ENCODE results near the gene MEI1.
"Not testable (repeated sequence)": the region's sequence is repeated elsewhere in the genome, so short reads cannot be mapped to it uniquely, and the experiment has no call there.

MEI1 gene

GRCh38 chr22:41733241-41733640 lies 33.9 kb downstream of the MEI1 start:
- not testable (repeated sequence) for DNase-seq, H3K27ac Mint-ChIP-seq, H3K9me3 Mint-ChIP-seq, H3K4me3 Mint-ChIP-seq, H3K4me1 Mint-ChIP-seq, H3K36me3 Mint-ChIP-seq
- CTCF ChIA-PET, result interaction anchor here (1.4 kb wide), 1 partner anchor 14 kb away, joined by 4 read pairs; no protein-coding TSS in a partner anchor
- H3K27me3 Mint-ChIP-seq, result peaks cover 23% of the 10 kb centered on the region

- H3K27ac Mint-ChIP-seq, result no peak overlapping the region
- no peak overlapping the region for H3K4me3 Mint-ChIP-seq
- peaks cover 2% of the 10 kb centered on the region for H3K4me1 Mint-ChIP-seq
- DNase-seq, result no peak
- peaks cover 28% of the 10 kb centered on the region for H3K27me3 Mint-ChIP-seq
- no peaks in the 10 kb centered on the region for H3K9me3 Mint-ChIP-seq
- CTCF ChIA-PET, result interaction anchor here (0.6 kb wide), 1 partner anchor 364 kb away, joined by 3 read pairs; no protein-coding TSS in a partner anchor
- no peaks in the 10 kb centered on the region for H3K36me3 Mint-ChIP-seq
These were observed 40.3 kb downstream of the MEI1 start for GRCh38 chr22:41739576-41739975.

- Mint-ChIP-seq H3K9me3 (no peaks in the 10 kb centered on the region), H3K27ac (no peak overlapping the region), H3K36me3 (no peaks in the 10 kb centered on the region), H3K27me3 (peaks cover 45% of the 10 kb centered on the region), H3K4me3 (no peak overlapping the region), H3K4me1 (peaks cover 4% of the 10 kb centered on the region)
- DNase-seq, result no peak
- CTCF ChIA-PET, result interaction anchor here (0.6 to 1.6 kb wide), 3 partner anchors 12 to 212 kb away, joined by 3 to 4 read pairs (median 4); no protein-coding TSS in a partner anchor
These were observed 43.6 kb downstream of the MEI1 start for GRCh38 chr22:41742918-41743317.

GRCh38 chr22:41745968-41746367 lies 46.7 kb downstream of the MEI1 start:
- Mint-ChIP-seq H3K27ac (no peak overlapping the region), H3K4me1 (peaks cover 2% of the 10 kb centered on the region)

GRCh38 chr22:41746567-41747400 lies 47.5 kb downstream of the MEI1 start:
- H3K4me1 Mint-ChIP-seq, result peaks cover 2% of the 10 kb centered on the region
- H3K27ac Mint-ChIP-seq, result no peak overlapping the region
- H3K4me3 Mint-ChIP-seq, result no peak overlapping the region
- peaks cover 57% of the 10 kb centered on the region for H3K27me3 Mint-ChIP-seq
- H3K36me3 Mint-ChIP-seq, result no peaks in the 10 kb centered on the region
- DNase-seq, result peak; percentile 70
- no peaks in the 10 kb centered on the region for H3K9me3 Mint-ChIP-seq
- CTCF ChIA-PET, result interaction anchor here (0.6 to 2.8 kb wide), 31 partner anchors 11 to 367 kb away, joined by 3 to 21 read pairs (median 5); partner anchors contain the start of genes CCDC134, PMM1 and SREBF2

More at GRCh38 chr22:41745968-41746367, 46.7 kb downstream of the MEI1 start:
- H3K36me3 Mint-ChIP-seq, result no peaks in the 10 kb centered on the region
- H3K27me3 Mint-ChIP-seq, result peaks cover 55% of the 10 kb centered on the region
- no peak overlapping the region for H3K4me3 Mint-ChIP-seq
- no peak for DNase-seq
- H3K9me3 Mint-ChIP-seq, result no peaks in the 10 kb centered on the region
- CTCF ChIA-PET, result interaction anchor here (1.0 to 2.8 kb wide), 16 partner anchors 10 to 195 kb away, joined by 3 to 21 read pairs (median 6); partner anchors contain the start of genes CCDC134 and SREBF2

- Mint-ChIP-seq H3K4me1 (peaks cover 2% of the 10 kb centered on the region), H3K27me3 (peaks cover 33% of the 10 kb centered on the region), H3K27ac (no peak overlapping the region), H3K9me3 (no peaks in the 10 kb centered on the region), H3K36me3 (no peaks in the 10 kb centered on the region), H3K4me3 (no peak overlapping the region)
- CTCF ChIA-PET, result interaction anchor here (1.1 to 1.4 kb wide), 2 partner anchors 12 to 188 kb away, joined by 3 read pairs; no protein-coding TSS in a partner anchor
- DNase-seq, result no peak
These were observed 53.0 kb downstream of the MEI1 start for GRCh38 chr22:41752011-41752970.

GRCh38 chr22:41753984-41754383 lies 54.7 kb downstream of the MEI1 start:
- H3K4me1 Mint-ChIP-seq, result peaks cover 2% of the 10 kb centered on the region
- no peak overlapping the region for H3K27ac Mint-ChIP-seq

GRCh38 chr22:41757502-41757901 lies 58.2 kb downstream of the MEI1 start:
- peaks cover 9% of the 10 kb centered on the region for H3K27me3 Mint-ChIP-seq
- CTCF ChIA-PET, result interaction anchor here (0.7 to 1.3 kb wide), 2 partner anchors 11 to 60 kb away, joined by 3 to 5 read pairs; no protein-coding TSS in a partner anchor
- no peaks in the 10 kb centered on the region for H3K9me3 Mint-ChIP-seq
- DNase-seq, result no peak
- H3K4me1 Mint-ChIP-seq, result no peaks in the 10 kb centered on the region
- no peak overlapping the region for H3K4me3 Mint-ChIP-seq
- no peaks in the 10 kb centered on the region for H3K36me3 Mint-ChIP-seq
- H3K27ac Mint-ChIP-seq, result no peak overlapping the region

More at GRCh38 chr22:41753984-41754383, 54.7 kb downstream of the MEI1 start:
- Mint-ChIP-seq H3K27me3 (peaks cover 28% of the 10 kb centered on the region), H3K9me3 (no peaks in the 10 kb centered on the region), H3K36me3 (no peaks in the 10 kb centered on the region), H3K4me3 (no peak overlapping the region)
- CTCF ChIA-PET, result no interaction called here
- DNase-seq, result no peak

GRCh38 chr22:41758231-41758630 lies 58.9 kb downstream of the MEI1 start:
- Mint-ChIP-seq H3K9me3 (no peaks in the 10 kb centered on the region), H3K27me3 (peaks cover 9% of the 10 kb centered on the region), H3K4me3 (no peak overlapping the region), H3K4me1 (no peaks in the 10 kb centered on the region), H3K27ac (no peak overlapping the region), H3K36me3 (no peaks in the 10 kb centered on the region)
- CTCF ChIA-PET, result interaction anchor here (1.3 kb wide), 1 partner anchor 11 kb away, joined by 5 read pairs; no protein-coding TSS in a partner anchor
- no peak for DNase-seq

- no peaks in the 10 kb centered on the region for H3K27me3 Mint-ChIP-seq
- CTCF ChIA-PET, result interaction anchor here (0.9 to 1.0 kb wide), 4 partner anchors 10 to 37 kb away, joined by 3 to 4 read pairs (median 4); no protein-coding TSS in a partner anchor
- no peaks in the 10 kb centered on the region for H3K9me3 Mint-ChIP-seq
- no peaks in the 10 kb centered on the region for H3K36me3 Mint-ChIP-seq
- peak; percentile 50 for DNase-seq
- no peak overlapping the region for H3K27ac Mint-ChIP-seq
- H3K4me3 Mint-ChIP-seq, result no peak overlapping the region
- H3K4me1 Mint-ChIP-seq, result no peaks in the 10 kb centered on the region
These were observed 63.9 kb downstream of the MEI1 start for GRCh38 chr22:41762980-41763779.

- Mint-ChIP-seq H3K9me3 (no peaks in the 10 kb centered on the region), H3K36me3 (no peaks in the 10 kb centered on the region), H3K4me1 (peaks cover 2% of the 10 kb centered on the region), H3K27me3 (peaks cover 9% of the 10 kb centered on the region), H3K4me3 (no peak overlapping the region), H3K27ac (no peak overlapping the region)
- DNase-seq, result no peak
- CTCF ChIA-PET, result interaction anchor here (3.4 kb wide), 1 partner anchor 20 kb away, joined by 11 read pairs; no protein-coding TSS in a partner anchor
These were observed 67.2 kb downstream of the MEI1 start for GRCh38 chr22:41766476-41766875.

GRCh38 chr22:41768430-41768829 lies 69.1 kb downstream of the MEI1 start:
- H3K4me3 Mint-ChIP-seq, result no peak overlapping the region
- peaks cover 2% of the 10 kb centered on the region for H3K4me1 Mint-ChIP-seq
- CTCF ChIA-PET, result interaction anchor here (0.6 to 3.4 kb wide), 3 partner anchors 9 to 70 kb away, joined by 4 to 11 read pairs (median 4); no protein-coding TSS in a partner anchor
- H3K9me3 Mint-ChIP-seq, result no peaks in the 10 kb centered on the region
- no peak for DNase-seq
- H3K27ac Mint-ChIP-seq, result no peak overlapping the region
- no peaks in the 10 kb centered on the region for H3K36me3 Mint-ChIP-seq
- H3K27me3 Mint-ChIP-seq, result peaks cover 9% of the 10 kb centered on the region

All from activated naive CD4-positive, alpha-beta T cell treated with anti-CD3 and anti-CD28 coated beads, Interleukin-2, amount 10 ng/mL, durations not matched to agents 7 days and 5 days (primary cell).